KMS-11 (cell line): ENCODE data around the gene ST3GAL2.
"Not testable (repeated sequence)": the region's sequence is repeated elsewhere in the genome, so short reads cannot be mapped to it uniquely, and the experiment has no call there.

Experiments used
- H2AFZ ChIP-seq: fragments of 200-600 bp; sonication (generic); 2 replicates; pipeline ENCODE4 v1.6.1; 2016; ENCODE audit warnings: antibody characterized with exemption, mixed run types, low read depth
- H3K27ac ChIP-seq: fragments of 200-600 bp; sonication (generic); 2 replicates; pipeline ENCODE4 v1.6.1; 2016; ENCODE audit warnings: mild to moderate bottlenecking, mixed run types
- H3K27me3 ChIP-seq: fragments of 200-600 bp; sonication (generic); 2 replicates; pipeline ENCODE4 v1.6.1; 2017; ENCODE audit warnings: mild to moderate bottlenecking, low read depth, mixed run types, moderate library complexity; ENCODE audit not compliant: insufficient read depth
- H3K36me3 ChIP-seq: fragments of 200-600 bp; sonication (generic); 2 replicates; pipeline ENCODE4 v1.6.1; 2017; ENCODE audit warnings: mild to moderate bottlenecking, mixed run types; ENCODE audit not compliant: insufficient read depth
- H3K4me1 ChIP-seq: fragments of 200-600 bp; sonication (generic); 2 replicates; pipeline ENCODE4 v1.6.1; 2016; ENCODE audit warnings: mild to moderate bottlenecking, low read depth, mixed run types; ENCODE audit not compliant: poor library complexity, severe bottlenecking
- H3K4me2 ChIP-seq: fragments of 200-600 bp; sonication (generic); 2 replicates; pipeline ENCODE4 v1.7.0; 2016; ENCODE audit warnings: mild to moderate bottlenecking, mixed run types
- H3K4me3 ChIP-seq: fragments of 200-600 bp; sonication (generic); IDR thresholded peaks from 2 replicates; pipeline ENCODE4 v1.6.1; 2017; ENCODE audit warnings: low read depth, low read length, mixed read lengths; ENCODE audit not compliant: insufficient read depth
- H3K79me2 ChIP-seq: fragments of 200-600 bp; sonication (generic); 2 replicates; pipeline ENCODE4 v1.6.1; 2016; ENCODE audit warnings: low read depth, mixed run types; ENCODE audit not compliant: insufficient read depth
- H3K9ac ChIP-seq: fragments of 200-600 bp; sonication (generic); 2 replicates; pipeline ENCODE4 v1.6.1; 2016; ENCODE audit warnings: mild to moderate bottlenecking, mixed run types
- H4K20me1 ChIP-seq: fragments of 200-600 bp; sonication (generic); 2 replicates; pipeline ENCODE4 v1.6.1; 2016; ENCODE audit warnings: mild to moderate bottlenecking, mixed run types; ENCODE audit not compliant: insufficient read depth
- TF ChIP-seq, protein P1 (sequence below): fragments of 200-600 bp; sonication (generic); conservative IDR thresholded peaks from 2 replicates; pipeline ENCODE4 v1.6.1; 2017; ENCODE audit warnings: low read depth, mild to moderate bottlenecking, antibody characterized with exemption, low read length, moderate library complexity, mixed read lengths

The ST3GAL2 gene

GRCh38 chr16:70418993-70419318, 19.9 kb downstream of the ST3GAL2 start:
- H4K20me1 ChIP-seq, result no peaks in the 10 kb centered on the region
- peak overlapping the region; percentile 95 for H3K27ac ChIP-seq
- no peak overlapping the region; the same call in 1 of the 2 replicates for H3K9ac ChIP-seq
- H2AFZ ChIP-seq, result no peak overlapping the region
- peaks cover 97% of the 10 kb centered on the region for H3K4me1 ChIP-seq
- H3K79me2 ChIP-seq, result peaks cover 81% of the 10 kb centered on the region
- H3K4me2 ChIP-seq, result peak overlapping the region; percentile 99; the same call in 1 of the 2 replicates
- H3K4me3 ChIP-seq, result no peak overlapping the region
- TF ChIP-seq, protein P1, sequence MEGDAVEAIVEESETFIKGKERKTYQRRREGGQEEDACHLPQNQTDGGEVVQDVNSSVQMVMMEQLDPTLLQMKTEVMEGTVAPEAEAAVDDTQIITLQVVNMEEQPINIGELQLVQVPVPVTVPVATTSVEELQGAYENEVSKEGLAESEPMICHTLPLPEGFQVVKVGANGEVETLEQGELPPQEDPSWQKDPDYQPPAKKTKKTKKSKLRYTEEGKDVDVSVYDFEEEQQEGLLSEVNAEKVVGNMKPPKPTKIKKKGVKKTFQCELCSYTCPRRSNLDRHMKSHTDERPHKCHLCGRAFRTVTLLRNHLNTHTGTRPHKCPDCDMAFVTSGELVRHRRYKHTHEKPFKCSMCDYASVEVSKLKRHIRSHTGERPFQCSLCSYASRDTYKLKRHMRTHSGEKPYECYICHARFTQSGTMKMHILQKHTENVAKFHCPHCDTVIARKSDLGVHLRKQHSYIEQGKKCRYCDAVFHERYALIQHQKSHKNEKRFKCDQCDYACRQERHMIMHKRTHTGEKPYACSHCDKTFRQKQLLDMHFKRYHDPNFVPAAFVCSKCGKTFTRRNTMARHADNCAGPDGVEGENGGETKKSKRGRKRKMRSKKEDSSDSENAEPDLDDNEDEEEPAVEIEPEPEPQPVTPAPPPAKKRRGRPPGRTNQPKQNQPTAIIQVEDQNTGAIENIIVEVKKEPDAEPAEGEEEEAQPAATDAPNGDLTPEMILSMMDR, result no peak
- H3K27me3 ChIP-seq, result no peaks in the 10 kb centered on the region
- H3K36me3 ChIP-seq, result no peaks in the 10 kb centered on the region

- no peaks in the 10 kb centered on the region for H3K27me3 ChIP-seq
- H3K4me3 ChIP-seq, result no peak overlapping the region
- peak overlapping the region; percentile 60; the same call in 1 of the 2 replicates for H3K9ac ChIP-seq
- H4K20me1 ChIP-seq, result no peaks in the 10 kb centered on the region
- H3K27ac ChIP-seq, result peak overlapping the region; percentile 95
- peaks cover 80% of the 10 kb centered on the region for H3K79me2 ChIP-seq
- TF ChIP-seq, protein P1, result no peak
- peaks cover 95% of the 10 kb centered on the region for H3K4me1 ChIP-seq
- H3K4me2 ChIP-seq, result peak overlapping the region; percentile 99
- no peak overlapping the region for H2AFZ ChIP-seq
- no peaks in the 10 kb centered on the region for H3K36me3 ChIP-seq
Observed at GRCh38 chr16:70418274-70418992, 20.5 kb downstream of the ST3GAL2 start.

GRCh38 chr16:70417661-70418060, 21.2 kb downstream of the ST3GAL2 start:
- H4K20me1 ChIP-seq, result no peaks in the 10 kb centered on the region

GRCh38 chr16:70416748-70417616, 21.9 kb downstream of the ST3GAL2 start:
- Histone ChIP-seq H3K4me2 (peak overlapping the region; percentile 99), H3K27ac (peak overlapping the region; percentile 95), H3K27me3 (no peaks in the 10 kb centered on the region), H3K4me1 (peaks cover 88% of the 10 kb centered on the region), H3K9ac (peak overlapping the region; percentile 60), H4K20me1 (no peaks in the 10 kb centered on the region), H3K4me3 (no peak overlapping the region), H3K36me3 (no peaks in the 10 kb centered on the region), H3K79me2 (peaks cover 75% of the 10 kb centered on the region), H2AFZ (no peak overlapping the region)
- TF ChIP-seq, protein P1, result no peak; the same call in 1 of the 2 replicates

More at GRCh38 chr16:70417661-70418060, 21.2 kb downstream of the ST3GAL2 start:
- H3K27me3 ChIP-seq, result no peaks in the 10 kb centered on the region
- H3K4me2 ChIP-seq, result peak overlapping the region; percentile 99
- H3K4me1 ChIP-seq, result peaks cover 94% of the 10 kb centered on the region
- TF ChIP-seq, protein P1, result no peak; the same call in 1 of the 2 replicates
- H2AFZ ChIP-seq, result no peak overlapping the region
- peak overlapping the region; percentile 60 for H3K9ac ChIP-seq
- H3K4me3 ChIP-seq, result no peak overlapping the region
- peaks cover 77% of the 10 kb centered on the region for H3K79me2 ChIP-seq
- peak overlapping the region; percentile 95 for H3K27ac ChIP-seq
- no peaks in the 10 kb centered on the region for H3K36me3 ChIP-seq

DNA sequence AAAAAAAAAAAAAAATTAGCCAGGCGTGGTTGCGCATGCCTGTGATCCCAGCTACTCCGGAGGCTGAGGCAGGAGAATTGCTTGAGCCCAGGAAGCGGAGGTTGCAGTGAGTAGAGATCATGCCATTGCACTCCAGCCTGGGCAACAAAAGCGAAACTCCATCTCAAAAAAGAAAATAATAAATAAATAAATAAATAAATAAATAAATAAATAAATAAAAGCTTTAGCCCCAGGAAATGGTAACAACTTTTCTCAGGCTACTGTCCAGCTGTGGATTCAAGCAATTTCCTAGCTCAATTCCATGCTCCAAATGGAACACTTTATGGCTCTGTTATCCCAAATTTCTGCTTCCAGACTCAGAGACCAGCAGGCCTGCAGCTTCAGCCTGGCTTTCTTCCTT, 25.3 kb downstream of the ST3GAL2 start:
- H2AFZ ChIP-seq, H3K4me2 ChIP-seq, H3K9ac ChIP-seq, H3K4me3 ChIP-seq, H3K36me3 ChIP-seq, H4K20me1 ChIP-seq, H3K27me3 ChIP-seq, H3K27ac ChIP-seq: not testable (repeated sequence)
- Histone ChIP-seq H3K4me1 (peaks cover 84% of the 10 kb centered on the region), H3K79me2 (peaks cover 46% of the 10 kb centered on the region)
